ENCODE results near the gene SLC22A17. TPM values are rescaled to one million over a fixed set of nuclear protein-coding genes. Genes with fewer than 3 reads are reported as not detected.

The SLC22A17 gene
- total and polyA plus RNA-seq, 9 of the 15 experiments (the other 6 are each of a cell fraction or from before 2014, with no cell fraction given) = 0.07 to 0.09 TPM; not detected in 7

DNA sequence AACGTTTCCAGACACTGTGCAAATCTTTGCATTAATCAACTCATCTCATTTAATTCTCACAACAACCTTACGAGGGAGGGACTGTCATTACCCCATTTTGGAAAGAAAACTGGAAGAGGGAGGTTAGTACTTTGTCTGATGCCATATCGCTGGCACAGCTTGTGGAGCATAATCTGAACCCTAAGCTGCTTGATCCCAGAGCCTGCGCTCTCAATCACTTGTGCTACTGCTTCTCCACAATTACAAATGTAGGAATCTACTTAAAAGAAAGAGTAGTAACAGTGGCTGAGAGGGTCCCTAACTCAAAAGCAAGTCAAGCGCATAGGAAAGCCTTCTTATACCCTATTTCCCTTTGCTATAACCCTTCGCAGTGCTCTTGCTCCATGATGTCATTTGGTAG is 9.1 kb upstream of the SLC22A17 start (continued):
- no peak for TF ChIP-seq HNRNPUL1 (IDR thresholded peaks at IDR 0.05; ENCODE audit: low read length)
- TF ChIP-seq, protein P1, sequence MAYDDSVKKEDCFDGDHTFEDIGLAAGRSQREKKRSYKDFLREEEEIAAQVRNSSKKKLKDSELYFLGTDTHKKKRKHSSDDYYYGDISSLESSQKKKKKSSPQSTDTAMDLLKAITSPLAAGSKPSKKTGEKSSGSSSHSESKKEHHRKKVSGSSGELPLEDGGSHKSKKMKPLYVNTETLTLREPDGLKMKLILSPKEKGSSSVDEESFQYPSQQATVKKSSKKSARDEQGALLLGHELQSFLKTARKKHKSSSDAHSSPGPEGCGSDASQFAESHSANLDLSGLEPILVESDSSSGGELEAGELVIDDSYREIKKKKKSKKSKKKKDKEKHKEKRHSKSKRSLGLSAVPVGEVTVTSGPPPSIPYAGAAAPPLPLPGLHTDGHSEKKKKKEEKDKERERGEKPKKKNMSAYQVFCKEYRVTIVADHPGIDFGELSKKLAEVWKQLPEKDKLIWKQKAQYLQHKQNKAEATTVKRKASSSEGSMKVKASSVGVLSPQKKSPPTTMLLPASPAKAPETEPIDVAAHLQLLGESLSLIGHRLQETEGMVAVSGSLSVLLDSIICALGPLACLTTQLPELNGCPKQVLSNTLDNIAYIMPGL (CRISPR knock-in tag; IDR thresholded peaks at IDR 0.05) = no peak
- no peak for TF ChIP-seq ZNF23 (CRISPR knock-in tag; IDR thresholded peaks at IDR 0.05)
- no peak for TF ChIP-seq SRF (CRISPR knock-in tag; IDR thresholded peaks at IDR 0.05)
- no peak for TF ChIP-seq JUND (IDR thresholded peaks at IDR 0.05; ENCODE audit: borderline replicate concordance, low read depth, low read length)
- no peak for TF ChIP-seq JUND (tag; IDR thresholded peaks at IDR 0.05; ENCODE audit: borderline replicate concordance, low read depth, low read length)
- TF ChIP-seq ZKSCAN1 (IDR thresholded peaks at IDR 0.05; ENCODE audit: low read depth, low read length) = no peak

DNA sequence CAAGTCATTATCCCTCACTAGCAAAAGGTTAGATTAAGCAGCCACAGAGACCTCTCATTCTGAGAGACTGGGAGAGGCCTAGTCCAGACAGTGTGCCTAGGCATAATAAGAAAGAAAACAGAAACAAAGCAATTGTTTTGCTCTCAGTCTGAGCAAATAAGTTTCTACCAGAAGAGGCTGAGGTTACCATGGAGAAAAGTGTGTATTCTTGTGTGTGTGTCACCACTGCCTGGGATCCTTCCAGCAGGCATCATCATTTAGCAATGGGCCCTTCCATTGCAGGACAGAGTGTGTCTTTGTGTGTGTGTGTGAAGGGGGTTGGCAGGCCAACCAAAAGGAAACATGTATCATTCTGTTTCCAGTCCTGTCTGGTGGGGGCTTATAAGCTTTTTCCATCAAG is 8.6 kb upstream of the SLC22A17 start:
- Histone ChIP-seq H3K27me3 (ENCODE audit: control insufficient read depth in 2 of 2, insufficient read depth in 2 of 2, low read length in 2 of 2) (peaks cover 10 to 56% of the 10 kb centered on the region in 2 experiments; a peak in 4 of 5 replicates), H3K4me3 (no peak overlapping the region), H4K20me1 (replicated peaks; ENCODE audit: control insufficient read depth, insufficient read depth, low read length) (no peaks in the 10 kb centered on the region), H3K27ac (ENCODE audit: extremely low read depth, low read depth, low read length) (no peak overlapping the region), H3K9ac (ENCODE audit: insufficient read depth in 1 of 2, low read depth in 2 of 2, low read length in 2 of 2) (no peak overlapping the region), H3K9me3 (replicated peaks; ENCODE audit: control insufficient read depth, insufficient read depth, low read depth, low read length) (no peaks in the 10 kb centered on the region), H3K79me2 (ENCODE audit: control insufficient read depth, insufficient read depth, low read length) (no peaks in the 10 kb centered on the region), H2AFZ (ENCODE audit: low read depth, low read length) (no peak overlapping the region), H3K9me1 (ENCODE audit: control insufficient read depth, insufficient read depth, low read length) (no peaks in the 10 kb centered on the region), H3K4me2 (ENCODE audit: insufficient read depth, low read length) (no peak overlapping the region), H3K4me1 (replicated peaks in 1 of 2; ENCODE audit: control insufficient read depth in 2 of 2, insufficient read depth in 2 of 2, low read length in 2 of 2) (peaks cover 0 to 21% of the 10 kb centered on the region in 2 experiments; a peak in 3 of 5 replicates), H3K36me3 (ENCODE audit: control insufficient read depth, insufficient read depth, low read length) (no peaks in the 10 kb centered on the region)
- BruUV-seq (replicated peaks) = no TSS peak
- ATAC-seq (no peak), DNase-seq (ENCODE audit: extremely low read depth in 1 of 4, low spot score in 3 of 4) (no peak), FAIRE-seq (no peak)
- intact Hi-C loops (cut with micrococcal nuclease) = loop anchor here (2.0 kb wide), 1 partner anchor 33 kb away; no protein-coding TSS in a partner anchor
- ChIA-PET CTCF (ENCODE audit: low intra/inter-chr PET ratio) (interaction anchor here (1.0 to 1.2 kb wide), 2 partner anchors 96 to 174 kb away, joined by 3 read pairs; no protein-coding TSS in a partner anchor), POLR2A (no interaction called here)
- TF ChIP-seq, protein P2, sequence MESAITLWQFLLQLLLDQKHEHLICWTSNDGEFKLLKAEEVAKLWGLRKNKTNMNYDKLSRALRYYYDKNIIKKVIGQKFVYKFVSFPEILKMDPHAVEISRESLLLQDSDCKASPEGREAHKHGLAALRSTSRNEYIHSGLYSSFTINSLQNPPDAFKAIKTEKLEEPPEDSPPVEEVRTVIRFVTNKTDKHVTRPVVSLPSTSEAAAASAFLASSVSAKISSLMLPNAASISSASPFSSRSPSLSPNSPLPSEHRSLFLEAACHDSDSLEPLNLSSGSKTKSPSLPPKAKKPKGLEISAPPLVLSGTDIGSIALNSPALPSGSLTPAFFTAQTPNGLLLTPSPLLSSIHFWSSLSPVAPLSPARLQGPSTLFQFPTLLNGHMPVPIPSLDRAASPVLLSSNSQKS (CRISPR knock-in tag; IDR thresholded peaks at IDR 0.05) = no peak
- in situ Hi-C loops (cut with MboI) = no loop called here
